Measurements from ENCODE around the gene SMIM17. TPM values are rescaled to one million over a fixed set of nuclear protein-coding genes. Genes with fewer than 3 reads are reported as not detected.

Gene SMIM17
- total and polyA plus RNA-seq, 2 of the 13 experiments (the other 11 are each of a cell fraction or from before 2014, with no cell fraction given) = 0.21 to 0.53 TPM

- TF ChIP-seq CEBPZ (IDR thresholded peaks at IDR 0.05; ENCODE audit: low read length) (no peak), PREB (CRISPR knock-in tag; IDR thresholded peaks at IDR 0.05) (no peak), HMGA1 (CRISPR knock-in tag; conservative IDR thresholded peaks at IDR 0.05) (no peak), DR1 (CRISPR knock-in tag; IDR thresholded peaks at IDR 0.05) (no peak), PCBP1 (IDR thresholded peaks at IDR 0.05; ENCODE audit: borderline replicate concordance, low read depth, low read length) (no peak)
Observed at GRCh38 chr19:56597696-56598095, 45.3 kb upstream of the SMIM17 start (continued).

GRCh38 chr19:56601375-56601774, 41.6 kb upstream of the SMIM17 start:
- H3K27ac ChIP-seq (ENCODE audit: extremely low read length, insufficient read depth, low read length) = no peak overlapping the region
- H4K20me1 ChIP-seq (ENCODE audit: insufficient read depth, low read length) = no peaks in the 10 kb centered on the region
- no TSS peak for BruUV-seq (replicated peaks)
- no peaks in the 10 kb centered on the region for H3K27me3 ChIP-seq (ENCODE audit: control insufficient read depth in 1 of 2, insufficient read depth in 2 of 2, low read length in 2 of 2)
- peaks cover 3% of the 10 kb centered on the region for H3K4me1 ChIP-seq (ENCODE audit: insufficient read depth, low read length)
- ChIA-PET POLR2A (no interaction called here), CTCF (ENCODE audit: low intra/inter-chr PET ratio, low total read pairs) (no interaction called here)
- FAIRE-seq (no peak), DNase-seq (ENCODE audit: low spot score) (no peak), ATAC-seq (no peak)
- intact Hi-C loops (cut with micrococcal nuclease; ENCODE audit: unreplicated experiment) = no loop called here
- H3K79me2 ChIP-seq (ENCODE audit: insufficient read depth, low read length) = no peaks in the 10 kb centered on the region
- WGBS (ENCODE audit: low lambda C conversion rate) = 93% methylated on average over 3 of the region's 3 CpGs
- peaks cover 2 to 3% of the 10 kb centered on the region in 2 experiments; a peak in 3 of 5 replicates for H3K36me3 ChIP-seq (replicated peaks in 1 of 2; ENCODE audit: control insufficient read depth in 1 of 2, insufficient read depth in 2 of 2, low read length in 2 of 2)
- H3K4me3 ChIP-seq (replicated peaks in 1 of 3; ENCODE audit: insufficient read depth in 1 of 3, low read depth in 2 of 3, low read length in 3 of 3) = no peak overlapping the region
- no peak overlapping the region for H2AFZ ChIP-seq (ENCODE audit: low read length)
- TF ChIP-seq ZSCAN12 (CRISPR knock-in tag; IDR thresholded peaks at IDR 0.05) (no peak), NR0B2 (CRISPR knock-in tag; IDR thresholded peaks at IDR 0.05) (no peak), MTF1 (CRISPR knock-in tag; IDR thresholded peaks at IDR 0.05) (no peak), ZNF503 (CRISPR knock-in tag; IDR thresholded peaks at IDR 0.05) (no peak), DBP (CRISPR knock-in tag; IDR thresholded peaks at IDR 0.05; ENCODE audit: not compliant biosample characterization) (no peak), ZFY (CRISPR knock-in tag; IDR thresholded peaks at IDR 0.05) (no peak), CSRNP2 (CRISPR knock-in tag; conservative IDR thresholded peaks at IDR 0.05; ENCODE audit: low read depth) (no peak)
- peaks cover 28% of the 10 kb centered on the region for H3K9me3 ChIP-seq (ENCODE audit: low read length)
- no peak overlapping the region for H3K9ac ChIP-seq (ENCODE audit: insufficient read depth, low read depth, low read length)
- in situ Hi-C loops (cut with HindIII; ENCODE audit: extremely low pct_ligation_motif_present, low pct_unique_long_range_greater_than_20kb) = no loop called here
- no peak overlapping the region for H3K4me2 ChIP-seq (ENCODE audit: low read depth, low read length)

Measured in HepG2 (cell line).